Neuronal stem cell (in vitro differentiated cells): ENCODE results near the gene FLRT2.

Experiments used
- DNase-seq: peaks from one replicate; pipeline ENCODE4 v3.0.0-alpha.2; 2013; ENCODE audit warnings: low spot score
- H2AFZ ChIP-seq: one replicate; pipeline ENCODE4 v1.6.1; 2013; ENCODE audit warnings: mild to moderate bottlenecking, low read length, inconsistent platforms
- H2AK5ac ChIP-seq: 2 replicates; pipeline ENCODE4 v1.6.1; 2013; ENCODE audit warnings: low read depth, mild to moderate bottlenecking, inconsistent platforms, low read length, moderate library complexity, mixed read lengths
- H2BK120ac ChIP-seq: 2 replicates; pipeline ENCODE4 v1.6.1; 2013; ENCODE audit warnings: low read depth, mild to moderate bottlenecking, inconsistent platforms, low read length, moderate library complexity, mixed read lengths
- H2BK12ac ChIP-seq: one replicate; pipeline ENCODE4 v1.6.1; 2013; ENCODE audit warnings: low read length, inconsistent platforms
- H2BK15ac ChIP-seq: 2 replicates; pipeline ENCODE4 v1.6.1; 2013; ENCODE audit warnings: mild to moderate bottlenecking, low read length, inconsistent platforms, mixed read lengths
- H2BK5ac ChIP-seq: one replicate; pipeline ENCODE4 v1.6.1; 2013; ENCODE audit warnings: inconsistent platforms, mild to moderate bottlenecking, low read length, moderate library complexity
- H3K14ac ChIP-seq: one replicate; pipeline ENCODE4 v1.6.1; 2013; ENCODE audit warnings: low read length, inconsistent platforms
- H3K18ac ChIP-seq: 2 replicates; pipeline ENCODE4 v1.6.1; 2013; ENCODE audit warnings: low read length, inconsistent platforms
- H3K23ac ChIP-seq: 2 replicates; pipeline ENCODE4 v1.6.1; 2013; ENCODE audit warnings: low read depth, mild to moderate bottlenecking, mixed read lengths, low read length, inconsistent platforms; ENCODE audit not compliant: poor library complexity
- H3K27ac ChIP-seq: replicated peaks from 3 replicates; pipeline ENCODE4 v1.5.1; 2013; ENCODE audit warnings: low read length, inconsistent platforms
- H3K27me3 ChIP-seq, 3 experiments: 2 replicates each; pipeline ENCODE4 v1.6.1; 2013; ENCODE audit warnings: low read length in 3 of 3, mild to moderate bottlenecking in 2 of 3, inconsistent platforms in 1 of 3, low read depth in 1 of 3, mixed read lengths in 1 of 3, moderate library complexity in 1 of 3; ENCODE audit not compliant: control insufficient read depth in 3 of 3, insufficient read depth in 3 of 3
- H3K36me3 ChIP-seq, 2 donors: replicated peaks in 1 of 2; 2 replicates each; pipeline ENCODE4 v1.6.1; 2013; ENCODE audit warnings: low read length in 2 of 2; ENCODE audit not compliant: control insufficient read depth in 2 of 2, insufficient read depth in 2 of 2
- H3K4ac ChIP-seq: 2 replicates; pipeline ENCODE4 v1.6.1; 2013; ENCODE audit warnings: inconsistent platforms, mild to moderate bottlenecking, low read length, moderate library complexity
- H3K4me1 ChIP-seq, 2 donors: 1 replicate in 1 of 2; 2 replicates in 1 of 2; pipeline ENCODE4 v1.6.1; 2013; ENCODE audit warnings: low read length in 2 of 2, low read depth in 1 of 2; ENCODE audit not compliant: control insufficient read depth in 2 of 2, insufficient read depth in 1 of 2
- H3K4me2 ChIP-seq: one replicate; pipeline ENCODE4 v1.6.1; 2013; ENCODE audit warnings: mild to moderate bottlenecking, low read length, inconsistent platforms; ENCODE audit not compliant: insufficient read depth, poor library complexity, severe bottlenecking
- H3K4me3 ChIP-seq, 2 donors: 2 replicates each; pipeline ENCODE4 v1.5.1; 2013; ENCODE audit warnings: low read length in 2 of 2, mild to moderate bottlenecking in 2 of 2, inconsistent platforms in 1 of 2, moderate library complexity in 1 of 2
- H3K79me1 ChIP-seq: one replicate; pipeline ENCODE4 v1.6.1; 2013; ENCODE audit warnings: low read depth, mild to moderate bottlenecking, inconsistent platforms, low read length, moderate library complexity
- H3K9ac ChIP-seq: one replicate; pipeline ENCODE4 v1.6.1; 2013; ENCODE audit warnings: mild to moderate bottlenecking, low read depth, low read length, inconsistent platforms; ENCODE audit not compliant: poor library complexity
- H3K9me3 ChIP-seq, 2 donors: replicated peaks in 1 of 2; 2 replicates each; pipeline versions ENCODE3 to v1.6.1; 2013; ENCODE audit warnings: low read length in 2 of 2, mild to moderate bottlenecking in 2 of 2, inconsistent platforms in 1 of 2, low read depth in 1 of 2, mixed read lengths in 1 of 2, moderate library complexity in 1 of 2; ENCODE audit not compliant: control insufficient read depth in 2 of 2, insufficient read depth in 1 of 2
- H4K8ac ChIP-seq: one replicate; pipeline ENCODE4 v1.6.1; 2013; ENCODE audit warnings: low read depth, mild to moderate bottlenecking, inconsistent platforms, low read length, moderate library complexity
- H4K91ac ChIP-seq: one replicate; pipeline ENCODE4 v1.6.1; 2013; ENCODE audit warnings: low read length, low read depth, mild to moderate bottlenecking, inconsistent platforms; ENCODE audit not compliant: poor library complexity
- WGBS, 2 donors: extraction: QIAGEN DNeasy Blood & Tissue Kit; methylation state at CpG; one replicate each; pipeline ENCODE4 v1.1.7; 2013; ENCODE audit warnings: missing lambda C conversion rate in 2 of 2, mixed read lengths in 1 of 2; ENCODE audit not compliant: insufficient read length in 2 of 2, insufficient replicate concordance in 1 of 2; ENCODE audit errors: extremely low coverage in 2 of 2; 5-methylcytosine and 5-hydroxymethylcytosine counted together

FLRT2 gene

DNA sequence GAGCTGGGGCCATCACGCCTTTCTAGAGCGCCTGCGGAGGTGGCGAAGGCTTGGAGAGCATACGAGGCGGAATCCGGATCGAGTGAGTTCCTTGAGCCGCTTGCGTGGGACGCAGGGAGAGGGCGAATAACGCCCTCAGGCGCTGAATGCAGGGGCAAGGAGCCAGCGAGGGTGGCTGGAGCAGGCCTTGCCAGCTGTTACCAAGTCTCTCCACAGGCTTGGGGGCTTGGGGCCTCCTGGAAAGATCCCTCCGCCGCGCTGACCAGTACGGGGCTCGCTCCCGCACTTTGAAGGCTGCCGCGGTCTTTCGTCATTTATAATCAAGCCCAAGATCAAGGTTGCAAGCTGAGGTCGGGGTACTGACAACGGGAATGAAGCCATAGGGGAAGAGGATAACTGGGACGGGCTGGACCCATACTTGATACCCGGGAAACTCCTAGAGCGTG is 1.2 kb downstream of the FLRT2 start:
- Histone ChIP-seq H4K8ac (no peak overlapping the region), H2AK5ac (no peak overlapping the region), H2BK120ac (no peak overlapping the region), H3K23ac (no peak overlapping the region), H3K9me3 (no peaks in the 10 kb centered on the region), H2AFZ (peak overlapping the region; percentile 96), H4K91ac (no peak overlapping the region), H2BK5ac (peak overlapping the region; percentile 13), H3K27me3 (peaks cover 2 to 68% (median 35%) of the 10 kb centered on the region in 3 experiments), H3K18ac (peak overlapping the region; percentile 76), H3K4me1 (peaks cover 0 to 14% of the 10 kb centered on the region in 2 donors), H3K27ac (no peak overlapping the region), H3K4me3 (peak overlapping the region; percentile 56 to 80), H3K36me3 (no peaks in the 10 kb centered on the region), H3K4ac (no peak overlapping the region), H3K14ac (no peak overlapping the region), H3K4me2 (peak overlapping the region; percentile 93), H2BK15ac (no peak overlapping the region), H3K9ac (no peak overlapping the region), H3K79me1 (no peaks in the 10 kb centered on the region), H2BK12ac (no peak overlapping the region)
- WGBS, 2 donors, result no CpG with 5 or more reads among the region's 29 CpGs
- peak; percentile 42 for DNase-seq

DNA sequence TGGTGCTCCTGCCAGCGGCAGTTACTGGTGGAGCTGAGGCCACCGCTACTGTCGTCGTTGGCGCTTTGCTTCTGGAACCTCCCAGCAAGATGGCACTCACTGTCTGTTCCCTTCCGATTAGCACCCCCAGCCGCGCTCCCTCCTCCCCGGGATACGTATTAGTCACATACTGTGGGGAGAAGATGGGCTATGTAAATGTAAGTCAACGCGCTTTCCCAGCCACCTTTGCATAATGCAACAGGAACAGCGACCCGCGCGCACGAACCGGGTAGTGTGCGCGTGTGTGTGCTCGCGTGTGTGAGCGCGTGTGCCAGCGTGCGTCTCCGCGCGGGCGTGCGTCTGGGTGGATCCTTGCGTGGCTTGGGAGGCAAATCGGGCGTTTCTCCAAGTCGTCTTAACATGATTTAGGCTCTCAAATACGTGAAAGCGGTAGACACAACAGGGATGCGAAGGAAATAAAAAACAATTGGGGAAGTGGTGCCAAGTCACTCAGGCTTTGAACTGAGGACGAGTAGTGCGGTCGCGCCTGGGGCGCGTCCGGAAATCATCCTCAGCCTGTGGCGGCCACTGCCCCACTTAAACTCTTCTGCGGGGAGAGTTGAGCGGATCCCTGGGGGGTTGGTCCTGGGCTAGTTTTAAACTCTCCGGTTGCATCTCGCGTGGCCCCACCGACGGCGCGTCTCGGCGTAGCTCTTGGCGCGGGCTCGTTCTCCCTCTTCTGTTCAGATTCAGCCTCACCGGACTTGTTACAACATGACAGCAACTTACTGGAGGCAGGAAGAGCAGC is 1.8 kb downstream of the FLRT2 start:
- Histone ChIP-seq H3K23ac (no peak overlapping the region), H3K27ac (no peak overlapping the region), H3K18ac (peak overlapping the region; percentile 81), H2BK5ac (peak overlapping the region; percentile 13), H3K79me1 (no peaks in the 10 kb centered on the region), H2AFZ (peak overlapping the region; percentile 96), H4K91ac (no peak overlapping the region), H3K4me2 (peak overlapping the region; percentile 93), H3K36me3 (no peaks in the 10 kb centered on the region), H2BK120ac (no peak overlapping the region), H3K4ac (no peak overlapping the region), H2AK5ac (no peak overlapping the region), H3K9me3 (no peaks in the 10 kb centered on the region), H3K27me3 (peaks cover 2 to 69% (median 35%) of the 10 kb centered on the region in 3 experiments), H2BK12ac (peak overlapping the region; percentile 33), H3K4me3 (peak overlapping the region; percentile 56 to 80), H4K8ac (peak overlapping the region; percentile 70), H3K14ac (no peak overlapping the region), H3K4me1 (peaks cover 0 to 16% of the 10 kb centered on the region in 2 donors), H3K9ac (peak overlapping the region; percentile 64), H2BK15ac (no peak overlapping the region)
- DNase-seq, result peak; percentile 49
- no CpG with 5 or more reads among the region's 61 CpGs for WGBS, 2 donors

DNA sequence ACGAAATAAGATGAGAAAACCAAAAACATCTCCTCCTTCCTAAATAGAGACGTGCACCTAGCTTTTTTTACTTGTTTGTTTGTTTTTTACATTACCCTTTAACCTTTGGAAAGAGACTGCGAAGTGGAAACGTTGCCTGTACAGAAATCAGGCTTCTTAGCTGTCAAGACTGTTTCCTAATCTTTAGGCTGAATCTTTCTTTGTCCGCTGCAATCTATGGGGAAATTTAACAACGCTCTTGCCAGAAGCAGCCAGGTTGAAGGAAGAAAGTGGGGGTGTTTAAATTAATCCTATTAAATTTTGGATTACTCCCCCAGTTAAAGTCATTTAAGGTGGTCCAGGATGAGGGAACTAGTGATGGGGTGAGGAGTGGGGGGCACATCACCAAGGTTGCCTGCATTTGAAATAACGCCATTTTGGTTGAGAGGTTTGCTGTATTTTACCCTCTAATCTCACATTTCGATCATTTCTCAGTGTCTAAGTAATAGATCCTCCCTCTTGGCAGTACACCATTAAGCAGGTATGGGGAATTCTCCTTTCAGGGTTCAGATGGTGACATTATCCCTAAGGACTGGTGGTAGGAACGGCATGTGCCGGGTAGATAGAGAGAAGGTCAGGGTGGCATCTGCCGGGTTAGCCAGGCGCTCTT is 2.6 kb downstream of the FLRT2 start:
- WGBS, 2 donors, result no CpG with 5 or more reads among the region's 12 CpGs
- Histone ChIP-seq H2AK5ac (no peak overlapping the region), H3K14ac (no peak overlapping the region), H3K9me3 (no peaks in the 10 kb centered on the region), H3K36me3 (no peaks in the 10 kb centered on the region), H3K79me1 (no peaks in the 10 kb centered on the region), H3K27me3 (peaks cover 2 to 69% (median 35%) of the 10 kb centered on the region in 3 experiments), H3K4ac (no peak overlapping the region), H3K4me1 (peaks cover 0 to 16% of the 10 kb centered on the region in 2 donors), H3K4me2 (peak overlapping the region; percentile 93), H2BK120ac (no peak overlapping the region), H4K8ac (no peak overlapping the region), H3K27ac (no peak overlapping the region), H2BK12ac (no peak overlapping the region), H3K4me3 (peak overlapping the region; percentile 56 to 80), H4K91ac (no peak overlapping the region), H3K9ac (no peak overlapping the region), H2BK5ac (no peak overlapping the region), H2BK15ac (no peak overlapping the region), H2AFZ (peak overlapping the region; percentile 96), H3K18ac (no peak overlapping the region), H3K23ac (no peak overlapping the region)
- DNase-seq, result no peak
